WTC11 (cell line): ENCODE data around the gene RPH3AL. TPM values are rescaled to one million over a fixed set of nuclear protein-coding genes. Genes with fewer than 3 reads are reported as not detected.
A peak's percentile ranks its signal among the peaks of the same experiment; 100 is the strongest.
"Not testable (repeated sequence)": the region's sequence is repeated elsewhere in the genome, so short reads cannot be mapped to it uniquely, and the experiment has no call there.

ENCODE experiments used
- ATAC-seq: fragments of 200-7000 bp; cut with Tn5 transposase; 2 replicates; pipeline ENCODE4 v1.10.0; 2021; ENCODE audit warnings: mild to moderate bottlenecking, moderate library complexity
- CTCF ChIA-PET: fragments of 300-600 bp; sonication (Branson Sonifier 250); formaldehyde crosslinking; loops from one replicate; lab custom pipeline; 2021; ENCODE audit warnings: antibody characterized with exemption; lab: Charles Lee
- POLR2A ChIA-PET: fragments of 350-600 bp; sonication (Branson Sonifier 250); formaldehyde crosslinking; loops from one replicate; lab custom pipeline; 2021; ENCODE audit warnings: antibody characterized with exemption; lab: Charles Lee
- DNase-seq: peaks from one replicate; pipeline ENCODE4 v3.0.0; 2021; ENCODE audit warnings: low spot score
- H3K27ac Mint-ChIP-seq: 2 replicates; pipeline ENCODE4 v1.8.0; 2021; ENCODE audit warnings: mixed read lengths
- H3K27me3 Mint-ChIP-seq: 2 replicates; pipeline ENCODE4 v1.8.0; 2021; ENCODE audit warnings: low read depth, mild to moderate bottlenecking, moderate library complexity, mixed read lengths
- H3K36me3 Mint-ChIP-seq: 2 replicates; pipeline ENCODE4 v1.8.0; 2021; ENCODE audit warnings: mixed read lengths
- H3K4me1 Mint-ChIP-seq: 2 replicates; pipeline ENCODE4 v1.8.0; 2022; ENCODE audit warnings: mixed read lengths
- H3K4me3 Mint-ChIP-seq: 2 replicates; pipeline ENCODE4 v1.8.0; 2021; ENCODE audit warnings: mild to moderate bottlenecking, moderate library complexity, mixed read lengths
- H3K9me3 Mint-ChIP-seq: 2 replicates; pipeline ENCODE4 v1.8.0; 2021; ENCODE audit warnings: mixed read lengths
- ATF1 ChIP-seq: sonication (generic); formaldehyde crosslinking; IDR thresholded peaks from 2 replicates; pipeline ENCODE4 v1.8.1; 2023; ENCODE audit warnings: mild to moderate bottlenecking, moderate library complexity, missing genetic modification reagents
- CREB1 ChIP-seq: sonication (generic); formaldehyde crosslinking; IDR thresholded peaks from 2 replicates; pipeline ENCODE4 v1.8.0; 2023; ENCODE audit warnings: mild to moderate bottlenecking, missing genetic modification reagents
- ESRRA ChIP-seq: sonication (generic); formaldehyde crosslinking; IDR thresholded peaks from 2 replicates; pipeline ENCODE4 v1.8.1; 2022; ENCODE audit warnings: mild to moderate bottlenecking, missing genetic modification reagents, borderline replicate concordance
- GRHL2 ChIP-seq: fragments of 250-450 bp; sonication (Bioruptor Pico); IDR thresholded peaks from 2 replicates; pipeline ENCODE4 v1.8.0; 2022; ENCODE audit warnings: mild to moderate bottlenecking, moderate library complexity; ENCODE audit not compliant: insufficient replicate concordance, severe bottlenecking
- HMGA2 ChIP-seq: fragments of 250-450 bp; sonication (Bioruptor Pico); IDR thresholded peaks from 2 replicates; pipeline ENCODE4 v1.4.0; 2021; ENCODE audit warnings: mild to moderate bottlenecking, moderate library complexity
- MYBL2 ChIP-seq: sonication (generic); formaldehyde crosslinking; IDR thresholded peaks from 2 replicates; pipeline ENCODE4 v1.8.1; 2023; ENCODE audit warnings: mild to moderate bottlenecking, moderate library complexity, missing genetic modification reagents
- NR1H2 ChIP-seq: sonication (generic); formaldehyde crosslinking; IDR thresholded peaks from 2 replicates; pipeline ENCODE4 v1.9.0; 2021; ENCODE audit warnings: mild to moderate bottlenecking, moderate library complexity, missing genetic modification reagents
- OVOL2 ChIP-seq: fragments of 250-450 bp; sonication (Bioruptor Pico); IDR thresholded peaks from 2 replicates; pipeline ENCODE4 v1.9.0; 2021; ENCODE audit warnings: mild to moderate bottlenecking, borderline replicate concordance
- RELA ChIP-seq: sonication (generic); formaldehyde crosslinking; IDR thresholded peaks from 2 replicates; pipeline ENCODE4 v1.8.1; 2022; ENCODE audit warnings: missing genetic modification reagents, mild to moderate bottlenecking, borderline replicate concordance
- SMAD3 ChIP-seq: sonication (generic); formaldehyde crosslinking; IDR thresholded peaks from 2 replicates; pipeline ENCODE4 v1.8.0; 2022; ENCODE audit warnings: missing genetic modification reagents, mild to moderate bottlenecking, borderline replicate concordance
- TCF7 ChIP-seq: sonication (generic); formaldehyde crosslinking; IDR thresholded peaks from 2 replicates; pipeline ENCODE4 v1.8.0; 2022; ENCODE audit warnings: mild to moderate bottlenecking, low read depth, missing genetic modification reagents, moderate library complexity
- ZNF396 ChIP-seq: fragments of 250-450 bp; sonication (Bioruptor Pico); IDR thresholded peaks from 2 replicates; pipeline ENCODE4 v1.8.0; 2021; ENCODE audit warnings: mild to moderate bottlenecking, moderate library complexity, borderline replicate concordance
- total RNA-seq: library from RNA; stranded (reverse); gene quantifications from 3 replicates; pipeline ENCODE4 v1.2.3, GENCODE V29; 2021
- TF ChIP-seq, protein P1 (sequence below): sonication (generic); formaldehyde crosslinking; IDR thresholded peaks from 2 replicates; pipeline ENCODE4 v1.8.0; 2023; ENCODE audit warnings: missing genetic modification reagents, mild to moderate bottlenecking, borderline replicate concordance
- TF ChIP-seq, protein P2 (sequence below): sonication (generic); formaldehyde crosslinking; IDR thresholded peaks from 2 replicates; pipeline ENCODE4 v1.8.1; 2023; ENCODE audit warnings: mild to moderate bottlenecking, missing genetic modification reagents, moderate library complexity
- TF ChIP-seq, protein P3 (sequence below): fragments of 200-600 bp; IDR thresholded peaks from 2 replicates; pipeline ENCODE4 v1.8.0; 2022; ENCODE audit warnings: antibody characterized with exemption
- TF ChIP-seq, protein P4 (sequence below): fragments of 250-450 bp; sonication (Bioruptor Pico); IDR thresholded peaks from 2 replicates; pipeline ENCODE4 v1.9.0; 2021; ENCODE audit warnings: mild to moderate bottlenecking
- TF ChIP-seq, protein P5 (sequence below): sonication (generic); formaldehyde crosslinking; IDR thresholded peaks from 2 replicates; pipeline ENCODE4 v1.8.1; 2022; ENCODE audit warnings: mild to moderate bottlenecking, moderate library complexity, missing genetic modification reagents

Gene RPH3AL
- total RNA-seq, 1 experiment from 2014 or later = 2.0 TPM

DNA sequence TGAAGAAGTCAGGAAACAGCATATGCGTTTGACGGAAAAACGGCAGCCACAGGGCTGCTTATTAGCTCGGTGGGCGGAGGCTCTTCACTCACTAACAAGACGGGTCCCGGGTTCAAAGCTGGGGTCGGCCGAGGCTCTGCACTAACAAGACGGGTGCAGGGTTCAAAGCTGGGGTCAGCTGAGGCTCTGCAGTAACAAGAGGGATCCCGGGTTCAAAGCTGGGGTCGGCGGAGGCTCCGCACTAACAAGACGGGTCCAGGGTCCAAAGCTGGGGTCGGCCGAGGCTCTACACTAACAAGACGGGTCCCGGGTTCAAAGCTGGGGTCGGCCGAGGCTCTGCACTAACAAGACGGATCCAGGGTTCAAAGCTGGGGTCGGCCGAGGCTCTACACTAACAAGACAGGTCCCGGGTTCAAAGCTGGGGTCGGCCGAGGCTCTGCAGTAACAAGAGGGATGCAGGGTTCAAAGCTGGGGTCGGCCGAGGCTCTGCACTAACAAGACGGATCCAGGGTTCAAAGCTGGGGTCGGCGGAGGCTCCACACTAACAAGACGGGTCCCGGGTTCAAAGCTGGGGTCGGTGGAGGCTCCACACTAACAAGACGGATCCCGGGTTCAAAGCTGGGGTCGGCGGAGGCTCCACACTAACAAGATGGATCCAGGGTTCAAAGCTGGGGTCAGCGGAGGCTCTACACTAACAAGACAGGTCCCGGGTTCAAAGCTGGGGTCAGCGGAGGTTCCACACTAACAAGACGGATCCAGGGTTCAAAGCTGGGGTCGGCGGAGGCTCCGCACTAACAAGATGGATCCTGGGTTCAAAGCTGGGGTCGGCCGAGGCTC is 117.4 kb downstream of the RPH3AL start:
- peaks cover 36% of the 10 kb centered on the region for H3K4me1 Mint-ChIP-seq
- POLR2A ChIA-PET, H3K27me3 Mint-ChIP-seq, H3K27ac Mint-ChIP-seq, ATAC-seq, H3K36me3 Mint-ChIP-seq, H3K9me3 Mint-ChIP-seq, H3K4me3 Mint-ChIP-seq: not testable (repeated sequence)
- CTCF ChIA-PET = interaction anchor here (0.6 to 1.6 kb wide), 3 partner anchors 74 to 321 kb away, joined by 4 to 5 read pairs (median 4); no protein-coding TSS in a partner anchor
- peak; percentile 3 for DNase-seq

DNA sequence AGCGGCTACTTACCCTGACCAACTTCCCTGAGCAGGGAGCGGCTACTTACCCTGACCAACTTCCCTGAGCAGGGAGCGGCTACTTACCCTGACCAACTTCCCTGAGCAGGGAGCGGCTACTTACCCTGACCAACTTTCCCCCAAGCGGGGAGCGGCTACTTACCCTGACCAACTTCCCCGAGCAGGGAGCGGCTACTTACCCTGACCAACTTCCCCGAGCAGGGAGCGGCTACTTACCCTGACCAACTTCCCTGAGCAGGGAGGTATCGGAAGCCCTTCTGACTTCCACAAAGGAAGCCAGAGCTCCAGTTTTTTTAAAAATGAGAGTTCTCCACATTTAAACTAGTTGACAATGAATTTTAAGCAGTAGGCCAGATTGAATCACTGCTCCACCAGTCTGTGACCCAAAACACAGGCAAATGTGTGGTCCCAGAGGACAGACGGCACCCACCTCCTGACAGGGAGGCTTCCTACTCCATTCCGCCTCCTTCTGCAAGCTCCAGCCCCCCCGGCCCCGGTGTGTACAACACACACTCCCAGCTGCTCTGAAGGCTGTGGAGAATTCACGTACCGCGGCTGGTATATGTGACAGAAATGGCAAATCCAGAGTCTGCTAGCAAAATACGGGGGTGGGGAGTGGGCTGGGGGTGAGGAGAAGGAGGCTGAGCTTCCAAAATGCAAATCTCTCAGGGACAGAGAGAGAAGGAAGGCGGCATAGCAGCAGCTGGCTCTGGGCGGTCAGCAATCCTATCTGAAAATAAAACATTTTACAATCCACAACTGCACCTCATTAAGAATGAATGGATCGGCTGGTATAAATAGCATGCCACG is 118.2 kb downstream of the RPH3AL start:
- H3K36me3 Mint-ChIP-seq, H3K27ac Mint-ChIP-seq, ATAC-seq, H3K4me3 Mint-ChIP-seq, H3K27me3 Mint-ChIP-seq, POLR2A ChIA-PET, H3K9me3 Mint-ChIP-seq: not testable (repeated sequence)
- DNase-seq = peak; percentile 11
- CTCF ChIA-PET = interaction anchor here (0.8 kb wide), 1 partner anchor 75 kb away, joined by 5 read pairs; no protein-coding TSS in a partner anchor
- peaks cover 36% of the 10 kb centered on the region for H3K4me1 Mint-ChIP-seq

DNA sequence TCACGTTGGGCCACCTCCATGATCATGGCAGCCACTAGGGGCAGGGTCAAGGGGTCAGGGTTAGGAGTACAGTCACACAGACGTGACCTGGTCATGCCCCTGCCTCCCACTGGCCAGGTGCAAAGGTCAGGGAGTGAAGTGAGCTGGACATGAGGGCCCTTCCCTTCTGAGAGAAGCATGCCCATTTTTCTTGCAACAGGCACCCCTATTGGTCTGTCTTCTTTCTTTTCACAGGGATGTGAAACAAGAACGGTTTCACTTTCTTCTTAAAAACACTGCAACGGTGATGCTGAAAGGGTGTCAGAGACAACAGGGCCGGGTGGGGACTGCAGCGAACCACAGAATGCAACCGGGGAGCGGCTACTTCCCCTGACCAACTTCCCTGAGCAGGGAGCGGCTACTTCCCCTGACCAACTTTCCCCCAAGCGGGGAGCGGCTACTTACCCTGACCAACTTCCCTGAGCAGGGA is 119.1 kb downstream of the RPH3AL start:
- ATAC-seq (no peak), DNase-seq (peak; percentile 13)
- H3K27ac Mint-ChIP-seq = no peak overlapping the region
- no peaks in the 10 kb centered on the region for H3K27me3 Mint-ChIP-seq
- no peaks in the 10 kb centered on the region for H3K9me3 Mint-ChIP-seq
- no peaks in the 10 kb centered on the region for H3K36me3 Mint-ChIP-seq
- POLR2A ChIA-PET = no interaction called here
- CTCF ChIA-PET = interaction anchor here (1.2 kb wide), 1 partner anchor 76 kb away, joined by 5 read pairs; no protein-coding TSS in a partner anchor
- peaks cover 33% of the 10 kb centered on the region for H3K4me1 Mint-ChIP-seq
- no peak overlapping the region for H3K4me3 Mint-ChIP-seq
- TF ChIP-seq MYBL2 (CRISPR knock-in tag) (no peak), RELA (CRISPR knock-in tag) (no peak), CREB1 (CRISPR knock-in tag) (no peak), OVOL2 (CRISPR knock-in tag) (no peak), HMGA2 (no peak), TCF7 (no peak), GRHL2 (CRISPR knock-in tag) (no peak), ESRRA (CRISPR knock-in tag) (no peak), ZNF396 (CRISPR knock-in tag) (no peak), SMAD3 (CRISPR knock-in tag) (no peak), ATF1 (CRISPR knock-in tag) (no peak), NR1H2 (CRISPR knock-in tag) (no peak)
- TF ChIP-seq, protein P1, sequence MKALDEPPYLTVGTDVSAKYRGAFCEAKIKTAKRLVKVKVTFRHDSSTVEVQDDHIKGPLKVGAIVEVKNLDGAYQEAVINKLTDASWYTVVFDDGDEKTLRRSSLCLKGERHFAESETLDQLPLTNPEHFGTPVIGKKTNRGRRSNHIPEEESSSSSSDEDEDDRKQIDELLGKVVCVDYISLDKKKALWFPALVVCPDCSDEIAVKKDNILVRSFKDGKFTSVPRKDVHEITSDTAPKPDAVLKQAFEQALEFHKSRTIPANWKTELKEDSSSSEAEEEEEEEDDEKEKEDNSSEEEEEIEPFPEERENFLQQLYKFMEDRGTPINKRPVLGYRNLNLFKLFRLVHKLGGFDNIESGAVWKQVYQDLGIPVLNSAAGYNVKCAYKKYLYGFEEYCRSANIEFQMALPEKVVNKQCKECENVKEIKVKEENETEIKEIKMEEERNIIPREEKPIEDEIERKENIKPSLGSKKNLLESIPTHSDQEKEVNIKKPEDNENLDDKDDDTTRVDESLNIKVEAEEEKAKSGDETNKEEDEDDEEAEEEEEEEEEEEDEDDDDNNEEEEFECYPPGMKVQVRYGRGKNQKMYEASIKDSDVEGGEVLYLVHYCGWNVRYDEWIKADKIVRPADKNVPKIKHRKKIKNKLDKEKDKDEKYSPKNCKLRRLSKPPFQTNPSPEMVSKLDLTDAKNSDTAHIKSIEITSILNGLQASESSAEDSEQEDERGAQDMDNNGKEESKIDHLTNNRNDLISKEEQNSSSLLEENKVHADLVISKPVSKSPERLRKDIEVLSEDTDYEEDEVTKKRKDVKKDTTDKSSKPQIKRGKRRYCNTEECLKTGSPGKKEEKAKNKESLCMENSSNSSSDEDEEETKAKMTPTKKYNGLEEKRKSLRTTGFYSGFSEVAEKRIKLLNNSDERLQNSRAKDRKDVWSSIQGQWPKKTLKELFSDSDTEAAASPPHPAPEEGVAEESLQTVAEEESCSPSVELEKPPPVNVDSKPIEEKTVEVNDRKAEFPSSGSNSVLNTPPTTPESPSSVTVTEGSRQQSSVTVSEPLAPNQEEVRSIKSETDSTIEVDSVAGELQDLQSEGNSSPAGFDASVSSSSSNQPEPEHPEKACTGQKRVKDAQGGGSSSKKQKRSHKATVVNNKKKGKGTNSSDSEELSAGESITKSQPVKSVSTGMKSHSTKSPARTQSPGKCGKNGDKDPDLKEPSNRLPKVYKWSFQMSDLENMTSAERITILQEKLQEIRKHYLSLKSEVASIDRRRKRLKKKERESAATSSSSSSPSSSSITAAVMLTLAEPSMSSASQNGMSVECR (CRISPR knock-in tag) = no peak
- TF ChIP-seq, protein P2, sequence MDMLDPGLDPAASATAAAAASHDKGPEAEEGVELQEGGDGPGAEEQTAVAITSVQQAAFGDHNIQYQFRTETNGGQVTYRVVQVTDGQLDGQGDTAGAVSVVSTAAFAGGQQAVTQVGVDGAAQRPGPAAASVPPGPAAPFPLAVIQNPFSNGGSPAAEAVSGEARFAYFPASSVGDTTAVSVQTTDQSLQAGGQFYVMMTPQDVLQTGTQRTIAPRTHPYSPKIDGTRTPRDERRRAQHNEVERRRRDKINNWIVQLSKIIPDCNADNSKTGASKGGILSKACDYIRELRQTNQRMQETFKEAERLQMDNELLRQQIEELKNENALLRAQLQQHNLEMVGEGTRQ (CRISPR knock-in tag) = no peak
- TF ChIP-seq, protein P3, sequence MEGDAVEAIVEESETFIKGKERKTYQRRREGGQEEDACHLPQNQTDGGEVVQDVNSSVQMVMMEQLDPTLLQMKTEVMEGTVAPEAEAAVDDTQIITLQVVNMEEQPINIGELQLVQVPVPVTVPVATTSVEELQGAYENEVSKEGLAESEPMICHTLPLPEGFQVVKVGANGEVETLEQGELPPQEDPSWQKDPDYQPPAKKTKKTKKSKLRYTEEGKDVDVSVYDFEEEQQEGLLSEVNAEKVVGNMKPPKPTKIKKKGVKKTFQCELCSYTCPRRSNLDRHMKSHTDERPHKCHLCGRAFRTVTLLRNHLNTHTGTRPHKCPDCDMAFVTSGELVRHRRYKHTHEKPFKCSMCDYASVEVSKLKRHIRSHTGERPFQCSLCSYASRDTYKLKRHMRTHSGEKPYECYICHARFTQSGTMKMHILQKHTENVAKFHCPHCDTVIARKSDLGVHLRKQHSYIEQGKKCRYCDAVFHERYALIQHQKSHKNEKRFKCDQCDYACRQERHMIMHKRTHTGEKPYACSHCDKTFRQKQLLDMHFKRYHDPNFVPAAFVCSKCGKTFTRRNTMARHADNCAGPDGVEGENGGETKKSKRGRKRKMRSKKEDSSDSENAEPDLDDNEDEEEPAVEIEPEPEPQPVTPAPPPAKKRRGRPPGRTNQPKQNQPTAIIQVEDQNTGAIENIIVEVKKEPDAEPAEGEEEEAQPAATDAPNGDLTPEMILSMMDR = no peak
- TF ChIP-seq, protein P4, sequence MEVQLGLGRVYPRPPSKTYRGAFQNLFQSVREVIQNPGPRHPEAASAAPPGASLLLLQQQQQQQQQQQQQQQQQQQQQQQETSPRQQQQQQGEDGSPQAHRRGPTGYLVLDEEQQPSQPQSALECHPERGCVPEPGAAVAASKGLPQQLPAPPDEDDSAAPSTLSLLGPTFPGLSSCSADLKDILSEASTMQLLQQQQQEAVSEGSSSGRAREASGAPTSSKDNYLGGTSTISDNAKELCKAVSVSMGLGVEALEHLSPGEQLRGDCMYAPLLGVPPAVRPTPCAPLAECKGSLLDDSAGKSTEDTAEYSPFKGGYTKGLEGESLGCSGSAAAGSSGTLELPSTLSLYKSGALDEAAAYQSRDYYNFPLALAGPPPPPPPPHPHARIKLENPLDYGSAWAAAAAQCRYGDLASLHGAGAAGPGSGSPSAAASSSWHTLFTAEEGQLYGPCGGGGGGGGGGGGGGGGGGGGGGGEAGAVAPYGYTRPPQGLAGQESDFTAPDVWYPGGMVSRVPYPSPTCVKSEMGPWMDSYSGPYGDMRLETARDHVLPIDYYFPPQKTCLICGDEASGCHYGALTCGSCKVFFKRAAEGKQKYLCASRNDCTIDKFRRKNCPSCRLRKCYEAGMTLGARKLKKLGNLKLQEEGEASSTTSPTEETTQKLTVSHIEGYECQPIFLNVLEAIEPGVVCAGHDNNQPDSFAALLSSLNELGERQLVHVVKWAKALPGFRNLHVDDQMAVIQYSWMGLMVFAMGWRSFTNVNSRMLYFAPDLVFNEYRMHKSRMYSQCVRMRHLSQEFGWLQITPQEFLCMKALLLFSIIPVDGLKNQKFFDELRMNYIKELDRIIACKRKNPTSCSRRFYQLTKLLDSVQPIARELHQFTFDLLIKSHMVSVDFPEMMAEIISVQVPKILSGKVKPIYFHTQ = no peak
- TF ChIP-seq, protein P5, sequence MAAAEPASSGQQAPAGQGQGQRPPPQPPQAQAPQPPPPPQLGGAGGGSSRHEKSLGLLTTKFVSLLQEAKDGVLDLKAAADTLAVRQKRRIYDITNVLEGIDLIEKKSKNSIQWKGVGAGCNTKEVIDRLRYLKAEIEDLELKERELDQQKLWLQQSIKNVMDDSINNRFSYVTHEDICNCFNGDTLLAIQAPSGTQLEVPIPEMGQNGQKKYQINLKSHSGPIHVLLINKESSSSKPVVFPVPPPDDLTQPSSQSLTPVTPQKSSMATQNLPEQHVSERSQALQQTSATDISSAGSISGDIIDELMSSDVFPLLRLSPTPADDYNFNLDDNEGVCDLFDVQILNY (CRISPR knock-in tag) = no peak
